Stimulated activated CD4-positive, alpha-beta T cell treated with anti-CD3 and anti-CD28 coated beads, TNF-alpha, amount 100 ng/mL, for 48 hours (primary cell): Measurements from ENCODE around the gene PAWR.
"Not testable (repeated sequence)": the region's sequence is repeated elsewhere in the genome, so short reads cannot be mapped to it uniquely, and the experiment has no call there.

Experiments
- DNase-seq, 3 donors: peaks; one replicate each; pipeline ENCODE4 v3.0.0-alpha.2; 2020; ENCODE audit warnings: low read depth in 3 of 3

The PAWR gene

GRCh38 chr12:79548610-79548924 is 142.2 kb downstream of the PAWR start:
- DNase-seq = no peak

GRCh38 chr12:79547735-79548609 is 142.8 kb downstream of the PAWR start:
- no peak for DNase-seq

- no peak for DNase-seq
Observed at GRCh38 chr12:79547044-79547734, 143.6 kb downstream of the PAWR start.

GRCh38 chr12:79546466-79547043 is 144.2 kb downstream of the PAWR start:
- no peak for DNase-seq

- not testable (repeated sequence) for DNase-seq
Observed at GRCh38 chr12:79544439-79544838, 146.3 kb downstream of the PAWR start.

GRCh38 chr12:79537675-79538074 is 153.1 kb downstream of the PAWR start:
- DNase-seq = no peak

GRCh38 chr12:79535751-79536150 is 155.0 kb downstream of the PAWR start:
- no peak for DNase-seq
